Tibial nerve (tissue), 4 donors: ENCODE results near the gene DHX32. TPM values are rescaled to one million over a fixed set of nuclear protein-coding genes. Genes with fewer than 3 reads are reported as not detected.
"Not testable (repeated sequence)": the region's sequence is repeated elsewhere in the genome, so short reads cannot be mapped to it uniquely, and the experiment has no call there.

Experiments used
- DNase-seq, 2 donors: peaks; one replicate each; pipeline ENCODE4 v3.0.0-alpha.2; 2019; ENCODE audit warnings: low spot score in 2 of 2
- H3K27ac ChIP-seq, 4 donors: fragments of 200-600 bp; sonication (generic) in 3 of 4; one replicate each; pipeline ENCODE4 v1.5.1; 2017 to 2019; ENCODE audit warnings: mild to moderate bottlenecking in 1 of 4
- H3K27me3 ChIP-seq, 2 donors: fragments of 200-600 bp; sonication (generic) in 1 of 2; one replicate each; pipeline versions ENCODE4 v1.5.1 to v1.6.0; 2017 to 2019
- H3K36me3 ChIP-seq, 3 donors: fragments of 200-600 bp; sonication (generic); one replicate each; pipeline ENCODE4 v1.5.1; 2018 to 2019
- H3K4me1 ChIP-seq, 4 donors: fragments of 200-600 bp; sonication (generic) in 3 of 4; one replicate each; pipeline ENCODE4 v1.5.1; 2017 to 2019
- H3K4me3 ChIP-seq, 4 donors: fragments of 200-600 bp; sonication (generic) in 3 of 4; one replicate each; pipeline ENCODE4 v1.5.1; 2017 to 2019; ENCODE audit warnings: mild to moderate bottlenecking in 1 of 4, moderate library complexity in 1 of 4
- H3K9me3 ChIP-seq, 4 donors: fragments of 200-600 bp; sonication (generic) in 3 of 4; one replicate each; pipeline ENCODE4 v1.5.1; 2017 to 2019
- CTCF ChIP-seq, 5 experiments: fragments of 200-600 bp in 3 of 5; fragments of 450-650 bp in 2 of 5; sonication (generic) in 3 of 5; IDR thresholded peaks; one replicate each; pipeline ENCODE4 v1.5.1; 2016 to 2019; ENCODE audit warnings: antibody characterized with exemption in 5 of 5, mild to moderate bottlenecking in 3 of 5, moderate library complexity in 2 of 5
- EP300 ChIP-seq, 2 donors: sonication (generic); formaldehyde crosslinking; IDR thresholded peaks; one replicate each; pipeline ENCODE4 v1.6.1; 2017; ENCODE audit warnings: antibody characterized with exemption in 2 of 2, mild to moderate bottlenecking in 1 of 2
- POLR2A ChIP-seq, 2 donors: fragments of 450-650 bp; IDR thresholded peaks; one replicate each; pipeline ENCODE4 v1.6.1; 2017; ENCODE audit warnings: antibody characterized with exemption in 2 of 2, mild to moderate bottlenecking in 2 of 2, moderate library complexity in 2 of 2
- WGBS, 2 donors: methylation state at CpG; one replicate each; pipeline ENCODE4 v1.1.5; 2018; 5-methylcytosine and 5-hydroxymethylcytosine counted together
- total RNA-seq, 4 donors: library from RNA; depleted of rRNA; stranded (reverse); fragments of >200 nt; gene quantifications; one replicate each; pipeline ENCODE4 v1.1.0, GENCODE V29; 2016

DHX32 gene
- total RNA-seq, 4 donors from 2014 or later, result 12.5 to 19.5 (median 15.8) TPM

DNA sequence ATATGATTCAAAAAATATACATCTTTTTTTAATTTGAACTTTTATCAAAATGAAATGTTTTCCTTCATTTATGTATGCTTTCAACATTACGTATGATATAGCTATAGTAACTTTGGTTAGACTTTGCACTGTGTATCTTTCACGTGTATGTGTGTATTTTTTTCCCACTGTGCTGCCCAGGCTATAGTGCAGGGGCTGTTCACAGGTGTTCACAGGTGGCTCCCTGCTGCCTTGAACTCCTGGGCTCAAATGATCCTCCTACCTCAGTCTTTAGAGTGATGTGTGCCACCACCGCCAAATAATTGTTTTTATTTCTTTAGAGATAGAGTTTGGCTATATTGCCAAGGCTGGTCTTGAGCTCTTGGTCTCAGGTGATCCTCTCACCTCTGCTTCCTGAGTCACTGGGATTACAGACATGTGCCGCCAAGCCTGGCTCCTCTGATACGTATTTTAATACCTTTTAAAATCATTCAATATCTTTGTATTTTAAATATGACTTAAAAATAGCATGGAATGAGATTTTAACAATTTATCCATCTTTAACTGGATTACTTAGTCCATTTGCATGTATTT is 44.3 kb upstream of the DHX32 start:
- 78 to 82% methylated on average over 5 of the region's 5 CpGs for WGBS, 2 donors
- Histone ChIP-seq H3K27me3 (no peaks in the 10 kb centered on the region), H3K36me3 (no peaks in the 10 kb centered on the region), H3K9me3 (no peaks in the 10 kb centered on the region), H3K27ac (no peak overlapping the region), H3K4me3 (no peak overlapping the region), H3K4me1 (no peaks in the 10 kb centered on the region)
- no peak for DNase-seq
- TF ChIP-seq CTCF (IDR thresholded peaks at IDR 0.05), result no peak
- no peak for TF ChIP-seq EP300 (IDR thresholded peaks at IDR 0.05)
- no peak for TF ChIP-seq POLR2A (IDR thresholded peaks at IDR 0.05)

- whole genome bisulfite sequencing, 2 donors, result 91% methylated on average over 2 of the region's 2 CpGs
- DNase-seq, H3K4me3 ChIP-seq, H3K36me3 ChIP-seq, H3K4me1 ChIP-seq, H3K9me3 ChIP-seq, H3K27ac ChIP-seq, H3K27me3 ChIP-seq: not testable (repeated sequence)
Measured at GRCh38 chr10:125921643-125922306, 40.7 kb upstream of the DHX32 start.

GRCh38 chr10:125917704-125918361 is 36.7 kb upstream of the DHX32 start:
- not testable (repeated sequence) for H3K4me3 ChIP-seq, H3K4me1 ChIP-seq, H3K27ac ChIP-seq, DNase-seq, H3K27me3 ChIP-seq, H3K9me3 ChIP-seq, H3K36me3 ChIP-seq
- WGBS, 2 donors, result 85 to 86% methylated on average over 8 of the region's 8 CpGs

DNA sequence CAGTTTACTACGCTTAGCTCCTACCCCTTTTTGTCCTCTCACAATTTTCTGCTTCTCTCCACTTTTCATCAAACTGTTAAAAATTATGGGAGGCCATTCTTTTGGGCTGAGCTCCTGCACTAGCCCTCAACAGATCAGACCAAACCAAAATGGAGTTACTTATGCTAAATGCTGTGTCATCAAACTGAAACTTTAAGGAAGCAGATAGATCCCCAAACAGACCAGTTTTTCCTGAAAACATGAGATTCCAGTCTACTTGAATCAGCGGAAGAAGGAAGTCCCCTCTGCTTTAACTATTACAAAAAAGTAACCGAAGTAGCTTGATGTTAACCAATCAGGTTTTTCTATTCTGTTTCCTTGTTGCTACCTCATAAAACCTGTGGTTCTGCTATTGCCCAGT is 35.9 kb upstream of the DHX32 start:
- H3K4me1 ChIP-seq, result no peaks in the 10 kb centered on the region
- TF ChIP-seq POLR2A (IDR thresholded peaks at IDR 0.05) (no peak), CTCF (IDR thresholded peaks at IDR 0.05) (no peak), EP300 (IDR thresholded peaks at IDR 0.05) (no peak)
- no peak overlapping the region for H3K27ac ChIP-seq
- DNase-seq, result no peak
- H3K9me3 ChIP-seq, result no peaks in the 10 kb centered on the region
- H3K27me3 ChIP-seq, result no peaks in the 10 kb centered on the region
- WGBS, 2 donors, result 86 to 90% methylated on average over 3 of the region's 3 CpGs
- no peaks in the 10 kb centered on the region for H3K36me3 ChIP-seq
- H3K4me3 ChIP-seq, result no peak overlapping the region

DNA sequence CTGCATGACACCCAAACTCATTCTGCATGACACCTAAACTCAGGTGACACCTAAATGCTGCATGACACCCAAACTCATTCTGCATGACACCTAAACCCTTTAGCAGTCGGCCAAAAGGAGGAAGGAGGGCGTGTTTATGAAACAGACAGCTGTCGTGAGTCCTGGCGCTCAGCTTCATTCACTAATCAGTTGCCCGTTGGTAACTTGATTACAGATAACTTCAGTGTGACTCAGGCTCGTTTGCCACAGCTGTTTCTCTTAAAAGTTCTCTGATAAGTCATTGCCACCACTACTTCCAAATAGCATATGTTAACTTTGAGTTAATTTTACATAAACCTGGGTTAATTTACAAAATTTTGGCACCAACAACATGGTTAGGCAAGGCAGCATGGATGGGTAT is 32.2 kb upstream of the DHX32 start:
- 50 to 59% methylated on average over 6 of the region's 6 CpGs for WGBS, 2 donors
- H3K4me3 ChIP-seq, H3K9me3 ChIP-seq, H3K27me3 ChIP-seq, H3K36me3 ChIP-seq, H3K27ac ChIP-seq, H3K4me1 ChIP-seq, DNase-seq: not testable (repeated sequence)

DNA sequence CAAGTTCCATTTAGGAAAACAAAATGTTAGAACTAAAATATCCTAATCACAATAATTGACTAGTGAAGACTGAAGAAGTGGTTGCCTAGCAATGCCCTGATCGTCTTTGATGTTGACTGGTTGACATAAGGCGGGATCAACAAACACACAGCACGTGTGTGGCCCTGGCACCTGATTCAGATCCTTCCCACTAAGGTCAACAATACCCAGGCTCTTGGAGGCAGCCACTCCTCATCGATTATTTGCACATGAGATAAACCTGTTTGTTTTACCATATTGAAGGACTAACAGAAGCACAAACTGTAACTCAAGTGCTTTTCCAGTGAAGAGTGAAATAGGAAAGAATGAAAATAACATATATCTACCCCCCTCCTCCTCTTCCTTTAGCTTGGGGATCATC is 30.9 kb upstream of the DHX32 start:
- TF ChIP-seq EP300 (IDR thresholded peaks at IDR 0.05), result no peak
- TF ChIP-seq CTCF (IDR thresholded peaks at IDR 0.05), result no peak
- no peak for TF ChIP-seq POLR2A (IDR thresholded peaks at IDR 0.05)
- H3K36me3 ChIP-seq, result no peaks in the 10 kb centered on the region
- no peak for DNase-seq
- no peak overlapping the region for H3K27ac ChIP-seq
- no peaks in the 10 kb centered on the region for H3K4me1 ChIP-seq
- H3K9me3 ChIP-seq, result no peaks in the 10 kb centered on the region
- H3K4me3 ChIP-seq, result no peak overlapping the region
- WGBS, 2 donors, result 72 to 74% methylated on average over 4 of the region's 4 CpGs
- no peaks in the 10 kb centered on the region for H3K27me3 ChIP-seq
